Colonic mucosa (tissue), 4 donors: ENCODE data around the gene BTG4. TPM values are rescaled to one million over a fixed set of nuclear protein-coding genes. Genes with fewer than 3 reads are reported as not detected.

ENCODE experiments used
- DNase-seq: peaks from one replicate; pipeline ENCODE4 v3.0.0-alpha.2; 2020
- H3K27ac ChIP-seq: fragments of 200-600 bp; one replicate; pipeline ENCODE4 v1.8.0; 2021
- H3K27me3 ChIP-seq: fragments of 200-600 bp; one replicate; pipeline ENCODE4 v1.8.0; 2021
- H3K36me3 ChIP-seq: fragments of 200-600 bp; one replicate; pipeline ENCODE4 v1.8.0; 2021
- H3K4me1 ChIP-seq: fragments of 200-600 bp; one replicate; pipeline ENCODE4 v1.8.0; 2021; ENCODE audit warnings: mild to moderate bottlenecking
- H3K4me3 ChIP-seq: fragments of 200-600 bp; one replicate; pipeline ENCODE4 v1.8.0; 2021
- H3K9ac ChIP-seq, 2 donors: one replicate each; pipeline ENCODE4 v1.7.0; 2013; ENCODE audit warnings: control low read depth in 2 of 2, low read depth in 2 of 2, low read length in 2 of 2
- H3K9me3 ChIP-seq: fragments of 200-600 bp; one replicate; pipeline ENCODE4 v1.8.0; 2021
- intact Hi-C: fragments of 100-400 bp; cut with DNase I; formaldehyde crosslinking; loops from one replicate; pipeline ENCODE4 v1.14.1; 2022
- total RNA-seq, 2 donors: library from RNA; stranded (reverse); fragmentation: NEBNext Ultra II Directional in 1 of 2; extraction: Animal tissue kit (Norgen Biotek cat#: 25700) in 1 of 2; gene quantifications; one replicate each; pipeline ENCODE4 v1.2.1, GENCODE V29; 2021
- TF ChIP-seq, protein P1 (sequence below): fragments of 200-600 bp; IDR thresholded peaks from one replicate; pipeline ENCODE4 v1.8.0; 2022; ENCODE audit warnings: antibody characterized with exemption, mild to moderate bottlenecking
- donor health status: healthy.
- donor health status: DM: no; HTN: no; CAD: no.
- donor health status: DM: no; HTN: no; CAD: no.

Gene BTG4
- total RNA-seq, 2 donors from 2014 or later = not detected

DNA sequence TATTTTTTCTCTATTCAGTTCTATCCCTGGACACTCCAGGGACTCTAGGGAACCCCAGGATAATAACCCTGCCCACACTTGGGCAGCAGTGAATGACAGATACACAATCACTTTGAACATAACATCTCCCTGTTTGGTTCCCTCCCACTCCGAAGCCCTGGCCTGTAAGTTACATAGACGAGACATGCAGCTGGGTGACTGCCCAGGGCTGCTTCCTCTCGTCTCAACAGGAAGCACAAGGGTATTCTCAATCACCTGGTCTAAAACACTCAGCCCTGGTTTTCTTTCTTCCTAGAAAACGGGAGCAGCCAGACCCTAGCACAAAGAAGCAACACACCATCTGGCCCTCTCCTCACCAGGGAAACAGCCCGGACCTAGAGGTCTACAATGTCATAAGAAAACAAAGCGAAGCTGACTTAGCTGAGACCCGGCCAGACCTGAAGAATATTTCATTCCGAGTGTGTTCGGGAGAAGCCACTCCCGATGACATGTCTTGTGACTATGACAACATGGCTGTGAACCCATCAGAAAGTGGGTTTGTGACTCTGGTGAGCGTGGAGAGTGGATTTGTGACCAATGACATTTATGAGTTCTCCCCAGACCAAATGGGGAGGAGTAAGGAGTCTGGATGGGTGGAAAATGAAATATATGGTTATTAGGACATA, 47.7 kb upstream of the BTG4 start:
- intact Hi-C loops = no loop called here
- TF ChIP-seq, protein P1, sequence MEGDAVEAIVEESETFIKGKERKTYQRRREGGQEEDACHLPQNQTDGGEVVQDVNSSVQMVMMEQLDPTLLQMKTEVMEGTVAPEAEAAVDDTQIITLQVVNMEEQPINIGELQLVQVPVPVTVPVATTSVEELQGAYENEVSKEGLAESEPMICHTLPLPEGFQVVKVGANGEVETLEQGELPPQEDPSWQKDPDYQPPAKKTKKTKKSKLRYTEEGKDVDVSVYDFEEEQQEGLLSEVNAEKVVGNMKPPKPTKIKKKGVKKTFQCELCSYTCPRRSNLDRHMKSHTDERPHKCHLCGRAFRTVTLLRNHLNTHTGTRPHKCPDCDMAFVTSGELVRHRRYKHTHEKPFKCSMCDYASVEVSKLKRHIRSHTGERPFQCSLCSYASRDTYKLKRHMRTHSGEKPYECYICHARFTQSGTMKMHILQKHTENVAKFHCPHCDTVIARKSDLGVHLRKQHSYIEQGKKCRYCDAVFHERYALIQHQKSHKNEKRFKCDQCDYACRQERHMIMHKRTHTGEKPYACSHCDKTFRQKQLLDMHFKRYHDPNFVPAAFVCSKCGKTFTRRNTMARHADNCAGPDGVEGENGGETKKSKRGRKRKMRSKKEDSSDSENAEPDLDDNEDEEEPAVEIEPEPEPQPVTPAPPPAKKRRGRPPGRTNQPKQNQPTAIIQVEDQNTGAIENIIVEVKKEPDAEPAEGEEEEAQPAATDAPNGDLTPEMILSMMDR = no peak
- Histone ChIP-seq H3K9me3 (no peaks in the 10 kb centered on the region), H3K4me1 (no peaks in the 10 kb centered on the region), H3K4me3 (no peak overlapping the region), H3K36me3 (no peaks in the 10 kb centered on the region), H3K9ac (no peak overlapping the region), H3K27ac (no peak overlapping the region), H3K27me3 (no peaks in the 10 kb centered on the region)
- no peak for DNase-seq

DNA sequence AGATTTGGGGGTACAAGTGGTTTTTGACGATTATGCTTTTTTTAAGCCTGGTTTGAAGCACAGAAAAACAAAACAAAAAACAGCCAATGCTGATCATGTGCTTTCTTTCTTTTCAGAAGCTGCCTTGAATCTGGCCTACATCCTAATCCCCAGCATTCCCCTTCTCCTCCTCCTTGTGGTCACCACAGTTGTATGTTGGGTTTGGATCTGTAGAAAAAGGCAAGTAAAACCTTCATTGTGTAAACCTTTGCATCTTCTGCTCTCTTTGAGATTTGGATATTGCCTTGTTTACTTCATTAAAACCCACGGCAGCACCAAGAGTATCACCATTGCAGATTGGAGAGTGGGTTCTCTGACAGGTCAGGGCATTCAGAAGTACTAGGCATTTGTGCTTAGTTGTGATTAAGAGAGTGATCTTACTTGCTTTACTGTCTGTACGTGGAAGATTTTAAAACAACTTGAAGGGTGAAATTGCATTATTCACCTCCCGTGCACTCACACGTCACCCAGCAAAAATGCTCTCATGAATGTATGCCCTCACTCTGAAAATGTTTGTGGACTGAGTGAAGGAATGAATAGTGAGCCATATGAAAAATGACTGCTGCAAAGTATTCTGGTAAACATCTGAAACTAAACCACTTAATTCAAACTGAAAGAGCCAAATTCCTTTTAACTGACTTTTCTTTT, 45.4 kb upstream of the BTG4 start:
- no peak overlapping the region for H3K9ac ChIP-seq
- peak overlapping the region; percentile 6 for H3K27ac ChIP-seq
- H3K9me3 ChIP-seq = no peaks in the 10 kb centered on the region
- no peaks in the 10 kb centered on the region for H3K4me1 ChIP-seq
- intact Hi-C loops = no loop called here
- TF ChIP-seq, protein P1 = no peak
- H3K27me3 ChIP-seq = no peaks in the 10 kb centered on the region
- H3K4me3 ChIP-seq = no peak overlapping the region
- no peak for DNase-seq
- no peaks in the 10 kb centered on the region for H3K36me3 ChIP-seq

DNA sequence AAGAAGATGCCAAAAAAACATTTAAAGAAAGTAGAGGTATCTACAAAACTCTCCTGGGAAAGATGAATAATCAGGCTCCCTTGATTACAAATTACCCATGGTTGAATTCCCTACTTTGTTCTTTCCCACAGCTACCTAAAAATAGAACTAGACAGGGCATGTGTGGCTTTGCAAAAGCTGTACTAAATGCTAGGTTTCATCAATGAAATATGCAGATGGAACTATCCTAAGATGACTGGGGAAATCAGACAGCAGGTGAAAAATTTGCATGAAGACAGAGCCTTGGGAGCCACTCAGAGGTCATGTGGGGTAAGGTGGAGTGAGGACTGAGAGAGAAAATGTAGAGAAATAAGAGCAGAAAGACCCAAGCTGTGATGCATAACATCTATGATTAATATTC, 43.1 kb upstream of the BTG4 start:
- no peak overlapping the region for H3K27ac ChIP-seq
- no peak overlapping the region for H3K4me3 ChIP-seq
- H3K9ac ChIP-seq = no peak overlapping the region
- intact Hi-C loops = no loop called here
- no peaks in the 10 kb centered on the region for H3K36me3 ChIP-seq
- H3K27me3 ChIP-seq = no peaks in the 10 kb centered on the region
- TF ChIP-seq, protein P1 = no peak
- no peak for DNase-seq
- no peaks in the 10 kb centered on the region for H3K4me1 ChIP-seq
- no peaks in the 10 kb centered on the region for H3K9me3 ChIP-seq

DNA sequence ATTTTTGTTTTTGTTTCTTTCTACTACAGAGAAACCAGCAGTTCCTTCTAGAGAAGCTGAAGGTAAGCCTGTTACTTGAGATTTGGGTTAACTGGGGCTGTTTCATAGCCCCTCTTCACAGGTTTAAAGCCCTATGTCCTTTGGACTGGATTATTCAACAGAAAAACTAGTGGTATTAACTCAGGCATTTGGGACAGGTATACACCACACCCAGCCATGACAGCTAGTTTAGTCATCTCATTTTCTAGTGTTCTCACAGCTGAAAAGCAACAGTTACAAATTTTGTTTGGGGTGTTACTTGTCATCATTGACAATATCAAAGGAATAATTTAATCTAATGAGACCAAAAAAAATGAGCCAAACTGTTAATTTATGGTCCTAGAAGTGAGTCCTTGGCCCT, 42.3 kb upstream of the BTG4 start:
- Histone ChIP-seq H3K36me3 (no peaks in the 10 kb centered on the region), H3K4me3 (no peak overlapping the region), H3K27ac (no peak overlapping the region), H3K9me3 (no peaks in the 10 kb centered on the region), H3K27me3 (no peaks in the 10 kb centered on the region), H3K4me1 (no peaks in the 10 kb centered on the region), H3K9ac (no peak overlapping the region)
- DNase-seq = no peak
- TF ChIP-seq, protein P1 = no peak
- intact Hi-C loops = no loop called here

DNA sequence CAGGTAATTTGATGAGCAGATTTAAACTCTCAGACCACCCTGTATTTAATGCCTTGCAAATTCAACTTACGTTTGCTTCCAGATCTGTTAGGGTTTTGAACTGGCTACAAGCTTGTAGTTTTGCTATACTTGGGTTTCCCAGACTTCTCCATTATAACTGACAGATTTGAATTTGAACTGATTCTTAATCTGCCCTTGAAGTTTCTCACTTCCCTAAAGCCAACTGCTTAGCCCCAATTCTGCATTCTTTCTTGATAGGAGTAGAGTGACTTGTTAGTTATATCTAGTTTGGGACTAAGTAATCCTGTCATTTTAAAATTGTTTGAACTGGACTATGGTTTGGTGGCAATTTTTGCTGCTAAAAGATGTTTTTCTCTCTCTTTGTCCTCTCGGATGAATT, 38.1 kb upstream of the BTG4 start:
- intact Hi-C loops = no loop called here
- no peaks in the 10 kb centered on the region for H3K9me3 ChIP-seq
- H3K4me1 ChIP-seq = no peaks in the 10 kb centered on the region
- DNase-seq = no peak
- H3K4me3 ChIP-seq = no peak overlapping the region
- TF ChIP-seq, protein P1 = no peak
- H3K27ac ChIP-seq = no peak overlapping the region
- no peaks in the 10 kb centered on the region for H3K36me3 ChIP-seq
- no peaks in the 10 kb centered on the region for H3K27me3 ChIP-seq
- H3K9ac ChIP-seq = no peak overlapping the region
